H9 (cell line): Measurements from ENCODE around the gene KIF26A. TPM values are rescaled to one million over a fixed set of nuclear protein-coding genes. Genes with fewer than 3 reads are reported as not detected.

ENCODE experiments used
- DNase-seq: peaks from one replicate; pipeline ENCODE4 v3.0.0-alpha.2; 2017
- H2AFZ ChIP-seq: one replicate; pipeline ENCODE4 v1.6.1; 2013; ENCODE audit warnings: mild to moderate bottlenecking, low read length, control low read depth, moderate library complexity
- H2AK5ac ChIP-seq: 2 replicates; pipeline ENCODE4 v1.6.1; 2013; ENCODE audit warnings: low read length, control low read depth, mixed read lengths; ENCODE audit not compliant: insufficient read length
- H2BK120ac ChIP-seq: one replicate; pipeline ENCODE4 v1.6.1; 2013; ENCODE audit warnings: low read depth, mild to moderate bottlenecking, low read length, control low read depth, inconsistent platforms; ENCODE audit not compliant: poor library complexity, severe bottlenecking
- H2BK12ac ChIP-seq: 2 replicates; pipeline ENCODE4 v1.6.1; 2013; ENCODE audit warnings: low read length, control low read depth, mixed read lengths, low read depth; ENCODE audit not compliant: insufficient read length
- H2BK15ac ChIP-seq: 2 replicates; pipeline ENCODE4 v1.6.1; 2013; ENCODE audit warnings: low read depth, low read length, control low read depth
- H2BK20ac ChIP-seq: one replicate; pipeline ENCODE4 v1.6.1; 2013; ENCODE audit warnings: low read depth, mild to moderate bottlenecking, low read length, control low read depth, inconsistent platforms; ENCODE audit not compliant: poor library complexity, severe bottlenecking
- H2BK5ac ChIP-seq: 2 replicates; pipeline ENCODE4 v1.6.1; 2013; ENCODE audit warnings: low read length, control low read depth, mixed read lengths; ENCODE audit not compliant: insufficient read length
- H3K14ac ChIP-seq: 2 replicates; pipeline ENCODE4 v1.6.1; 2013; ENCODE audit warnings: low read length, control low read depth; ENCODE audit not compliant: insufficient read depth
- H3K18ac ChIP-seq: 2 replicates; pipeline ENCODE4 v1.6.1; 2013; ENCODE audit warnings: low read depth, mild to moderate bottlenecking, mixed read lengths, low read length, control low read depth; ENCODE audit not compliant: insufficient read length
- H3K23ac ChIP-seq: 2 replicates; pipeline ENCODE4 v1.6.1; 2013; ENCODE audit warnings: low read length, control low read depth, mixed read lengths, low read depth; ENCODE audit not compliant: insufficient read length
- H3K23me2 ChIP-seq: 2 replicates; pipeline ENCODE4 v1.6.1; 2013; ENCODE audit warnings: low read depth, mild to moderate bottlenecking, mixed read lengths, low read length, control low read depth; ENCODE audit not compliant: insufficient read length, poor library complexity, severe bottlenecking
- H3K27ac ChIP-seq: 2 replicates; pipeline ENCODE4 v1.5.1; 2013; ENCODE audit warnings: low read length, control low read depth, mixed read lengths, low read depth; ENCODE audit not compliant: insufficient read length
- H3K27me3 ChIP-seq: 2 replicates; pipeline ENCODE4 v1.6.1; 2013; ENCODE audit warnings: low read length, control low read depth, inconsistent platforms; ENCODE audit not compliant: insufficient read depth
- H3K4ac ChIP-seq: 2 replicates; pipeline ENCODE4 v1.6.1; 2013; ENCODE audit warnings: low read depth, mild to moderate bottlenecking, control low read depth, inconsistent platforms, low read length, moderate library complexity
- H3K4me1 ChIP-seq: 2 replicates; pipeline ENCODE4 v1.6.1; 2013; ENCODE audit warnings: low read length, control low read depth, inconsistent platforms; ENCODE audit not compliant: insufficient read depth
- H3K4me2 ChIP-seq: 2 replicates; pipeline ENCODE4 v1.6.1; 2013; ENCODE audit warnings: low read length, control low read depth, mixed read lengths; ENCODE audit not compliant: insufficient read length, insufficient read depth
- H3K56ac ChIP-seq: 2 replicates; pipeline ENCODE4 v1.6.1; 2013; ENCODE audit warnings: low read depth, mild to moderate bottlenecking, mixed read lengths, low read length, control low read depth; ENCODE audit not compliant: insufficient read length
- H3K79me1 ChIP-seq: 2 replicates; pipeline ENCODE4 v1.6.1; 2013; ENCODE audit warnings: low read depth, mild to moderate bottlenecking, moderate library complexity, low read length, control low read depth, inconsistent platforms; ENCODE audit not compliant: insufficient read depth, poor library complexity, severe bottlenecking
- H3K79me2 ChIP-seq: 2 replicates; pipeline ENCODE4 v1.6.1; 2013; ENCODE audit warnings: low read length, control low read depth, inconsistent platforms; ENCODE audit not compliant: insufficient read depth
- H3K9ac ChIP-seq: 2 replicates; pipeline ENCODE4 v1.6.1; 2013; ENCODE audit warnings: low read length, control low read depth, mixed read lengths; ENCODE audit not compliant: insufficient read length; ENCODE audit errors: extremely low read depth
- H3K9me3 ChIP-seq: one replicate; pipeline ENCODE4 v1.6.1; 2013; ENCODE audit warnings: low read depth, low read length, inconsistent platforms; ENCODE audit not compliant: control insufficient read depth
- H3T11ph ChIP-seq: one replicate; pipeline ENCODE4 v1.6.1; 2013; ENCODE audit warnings: mild to moderate bottlenecking, low read length, control low read depth, inconsistent platforms
- H4K20me1 ChIP-seq: one replicate; pipeline ENCODE4 v1.6.1; 2013; ENCODE audit not compliant: control insufficient read depth, insufficient read length, insufficient read depth
- H4K5ac ChIP-seq: 2 replicates; pipeline ENCODE4 v1.6.1; 2013; ENCODE audit warnings: low read depth, mild to moderate bottlenecking, mixed read lengths, low read length, control low read depth; ENCODE audit not compliant: insufficient read length
- H4K8ac ChIP-seq: replicated peaks from 2 replicates; pipeline ENCODE4 v1.6.1; 2013; ENCODE audit warnings: low read length, control low read depth, mixed read lengths, low read depth; ENCODE audit not compliant: insufficient read length
- H4K91ac ChIP-seq: 2 replicates; pipeline ENCODE4 v1.6.1; 2013; ENCODE audit warnings: low read depth, mild to moderate bottlenecking, moderate library complexity, mixed read lengths, low read length, control low read depth; ENCODE audit not compliant: insufficient read length
- H3K27ac Mint-ChIP-seq, 3 experiments: 2 replicates in 2 of 3; 3 replicates in 1 of 3; pipeline ENCODE4 v1.8.0; 2020 to 2021; ENCODE audit warnings: mixed read lengths in 3 of 3, mild to moderate bottlenecking in 1 of 3, moderate library complexity in 1 of 3
- H3K27me3 Mint-ChIP-seq: 2 replicates; pipeline ENCODE4 v1.8.0; 2021; ENCODE audit warnings: low read depth, mild to moderate bottlenecking, moderate library complexity, mixed read lengths
- H3K36me3 Mint-ChIP-seq, 3 experiments: 2 replicates in 2 of 3; 3 replicates in 1 of 3; pipeline ENCODE4 v1.8.0; 2020 to 2021; ENCODE audit warnings: low read depth in 3 of 3, mixed read lengths in 3 of 3; ENCODE audit not compliant: insufficient read depth in 1 of 3
- H3K4me1 Mint-ChIP-seq, 2 experiments: 2 replicates each; pipeline ENCODE4 v1.8.0; 2020; ENCODE audit warnings: mixed read lengths in 2 of 2
- H3K4me3 Mint-ChIP-seq, 2 experiments: 2 replicates in 1 of 2; 3 replicates in 1 of 2; pipeline ENCODE4 v1.8.0; 2020 to 2021; ENCODE audit warnings: mild to moderate bottlenecking in 2 of 2, mixed read lengths in 2 of 2, moderate library complexity in 1 of 2
- H3K9me3 Mint-ChIP-seq, 2 experiments: 2 replicates in 1 of 2; 3 replicates in 1 of 2; pipeline ENCODE4 v1.8.0; 2020; ENCODE audit warnings: mild to moderate bottlenecking in 2 of 2, mixed read lengths in 2 of 2, moderate library complexity in 1 of 2
- CTCF ChIP-seq: fragments of 200-600 bp; sonication (generic); conservative IDR thresholded peaks from 3 replicates; pipeline ENCODE4 v1.8.0; 2021; ENCODE audit warnings: antibody characterized with exemption, mild to moderate bottlenecking
- WGBS: extraction: QIAGEN DNeasy Blood & Tissue Kit; methylation state at CpG from one replicate; pipeline ENCODE4 v1.1.7; 2013; ENCODE audit warnings: missing lambda C conversion rate, low lambda C conversion rate, mixed read lengths; ENCODE audit not compliant: insufficient read length; ENCODE audit errors: extremely low coverage; 5-methylcytosine and 5-hydroxymethylcytosine counted together
- total RNA-seq: library from RNA; stranded (reverse); gene quantifications from 2 replicates; pipeline ENCODE4 v1.2.1, GENCODE V29; 2021

KIF26A gene
- total RNA-seq, 1 experiment from 2014 or later: 44.2 TPM

DNA sequence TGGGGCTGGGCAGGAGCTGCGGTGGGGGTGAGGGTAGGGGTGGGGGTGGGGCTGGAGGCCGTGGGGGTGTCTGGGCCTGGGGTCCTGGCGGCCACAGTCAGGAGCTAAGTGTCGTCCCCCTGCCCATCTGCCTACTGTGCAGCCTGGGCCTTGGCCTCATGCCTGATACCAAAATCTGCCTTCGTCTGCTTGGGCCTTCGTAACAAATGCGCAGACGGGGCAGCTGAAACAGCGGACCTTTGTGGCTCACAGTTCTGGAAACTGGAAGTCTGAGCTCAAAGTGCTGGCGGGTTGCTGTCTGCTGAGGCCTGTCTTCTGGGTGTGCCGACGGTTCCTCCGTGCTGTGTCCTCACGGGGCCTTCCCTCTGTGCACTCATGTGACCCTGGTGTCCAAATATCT lies 61.7 kb downstream of the KIF26A start:
- no peaks in the 10 kb centered on the region for H4K20me1 ChIP-seq
- H2BK20ac ChIP-seq: no peak overlapping the region
- no peak for DNase-seq
- no peak overlapping the region for H3K4ac ChIP-seq
- H4K8ac ChIP-seq: no peak overlapping the region
- H3K56ac ChIP-seq: no peak overlapping the region
- no peaks in the 10 kb centered on the region for H3K79me2 ChIP-seq
- H2BK5ac ChIP-seq: no peak overlapping the region
- Mint-ChIP-seq H3K9me3 (no peaks in the 10 kb centered on the region), H3K4me1 (peaks cover 5 to 6% of the 10 kb centered on the region in 2 experiments), H3K27ac (no peak overlapping the region), H3K36me3 (no peaks in the 10 kb centered on the region), H3K27me3 (peaks cover 7% of the 10 kb centered on the region), H3K4me3 (no peak overlapping the region)
- no peak overlapping the region for H3K4me2 ChIP-seq
- H3K9me3 ChIP-seq: no peaks in the 10 kb centered on the region
- no peak overlapping the region for H4K91ac ChIP-seq
- H3K14ac ChIP-seq: 0 out of 2 replicates have a peak overlapping the region, but pooled peaks have one; percentile 16
- H3K27ac ChIP-seq: no peak overlapping the region
- H2AK5ac ChIP-seq: no peak overlapping the region
- no peak overlapping the region for H3K18ac ChIP-seq
- H2BK15ac ChIP-seq: no peak overlapping the region
- no peak overlapping the region for H2AFZ ChIP-seq
- TF ChIP-seq CTCF: no peak
- peaks cover 2% of the 10 kb centered on the region for H3K23me2 ChIP-seq
- no peaks in the 10 kb centered on the region for H3K27me3 ChIP-seq
- no peak overlapping the region for H3K23ac ChIP-seq
- WGBS: no CpG with 5 or more reads among the region's 14 CpGs
- no peak overlapping the region for H3K9ac ChIP-seq
- H4K5ac ChIP-seq: no peak overlapping the region
- no peaks in the 10 kb centered on the region for H3K79me1 ChIP-seq
- no peak overlapping the region for H3T11ph ChIP-seq
- H2BK120ac ChIP-seq: no peak overlapping the region
- H3K4me1 ChIP-seq: no peaks in the 10 kb centered on the region
- no peak overlapping the region for H2BK12ac ChIP-seq
